CD14-positive monocyte (primary cell): ENCODE data around the gene ARHGEF9. TPM values are rescaled to one million over a fixed set of nuclear protein-coding genes. Genes with fewer than 3 reads are reported as not detected.

Experiments used
- DNase-seq, 3 donors: peaks; one replicate each; pipeline ENCODE4 v3.0.0-alpha.2; 2011 to 2022
- H2AFZ ChIP-seq: 2 replicates; pipeline ENCODE4 v1.6.0; 2012; ENCODE audit warnings: mild to moderate bottlenecking, low read depth, low read length, inconsistent platforms; ENCODE audit not compliant: insufficient read depth, poor library complexity, severe bottlenecking
- H3K27ac ChIP-seq, 2 donors: 1 replicate in 1 of 2; 2 replicates in 1 of 2; pipeline ENCODE4 v1.5.1; 2012 to 2013; ENCODE audit warnings: low read length in 2 of 2, control low read depth in 1 of 2, inconsistent platforms in 1 of 2, low read depth in 1 of 2, mild to moderate bottlenecking in 1 of 2
- H3K27me3 ChIP-seq, 2 donors: one replicate each; pipeline versions ENCODE4 v1.6.0 to v1.6.1; 2011 to 2013; ENCODE audit warnings: low read length in 2 of 2; ENCODE audit not compliant: control insufficient read depth in 2 of 2, insufficient read depth in 2 of 2
- H3K36me3 ChIP-seq, 2 donors: replicated peaks in 1 of 2; 1 replicate in 1 of 2; 2 replicates in 1 of 2; pipeline versions ENCODE4 v1.5.1 to v1.6.1; 2012 to 2013; ENCODE audit warnings: low read length in 2 of 2, control low read depth in 1 of 2, inconsistent platforms in 1 of 2, mild to moderate bottlenecking in 1 of 2; ENCODE audit not compliant: insufficient read depth in 2 of 2, control insufficient read depth in 1 of 2
- H3K4me1 ChIP-seq, 2 donors: 1 replicate in 1 of 2; 2 replicates in 1 of 2; pipeline versions ENCODE4 v1.5.1 to v1.6.1; 2012 to 2013; ENCODE audit warnings: low read length in 2 of 2, control low read depth in 1 of 2, inconsistent platforms in 1 of 2, mild to moderate bottlenecking in 1 of 2, moderate library complexity in 1 of 2; ENCODE audit not compliant: insufficient read depth in 2 of 2, control insufficient read depth in 1 of 2
- H3K4me2 ChIP-seq: replicated peaks from 2 replicates; pipeline ENCODE3; 2012; ENCODE audit warnings: low read length, moderate library complexity, mild to moderate bottlenecking; ENCODE audit not compliant: poor library complexity, severe bottlenecking; ENCODE audit errors: extremely low read depth
- H3K4me3 ChIP-seq, 3 experiments: fragments of 200-600 bp in 1 of 3; sonication (generic) in 1 of 3; replicated peaks in 1 of 3; 1 replicate in 2 of 3; 2 replicates in 1 of 3; pipeline ENCODE4 v1.5.1; 2011 to 2013; ENCODE audit warnings: low read length in 3 of 3, mild to moderate bottlenecking in 3 of 3, control low read depth in 2 of 3, low read depth in 2 of 3, inconsistent platforms in 1 of 3, moderate library complexity in 1 of 3
- H3K79me2 ChIP-seq: 2 replicates; pipeline ENCODE4 v1.6.0; 2012; ENCODE audit warnings: mild to moderate bottlenecking, control low read depth, inconsistent platforms, low read length, moderate library complexity; ENCODE audit not compliant: insufficient read depth
- H3K9ac ChIP-seq: 2 replicates; pipeline ENCODE4 v1.6.0; 2017; ENCODE audit warnings: low read length, mild to moderate bottlenecking; ENCODE audit not compliant: insufficient read depth, poor library complexity, severe bottlenecking
- H3K9me3 ChIP-seq, 2 donors: replicated peaks in 1 of 2; 1 replicate in 1 of 2; 2 replicates in 1 of 2; pipeline versions ENCODE4 v1.5.1 to v1.6.1; 2012 to 2013; ENCODE audit warnings: low read length in 2 of 2, control low read depth in 1 of 2; ENCODE audit not compliant: control insufficient read depth in 1 of 2, insufficient read depth in 1 of 2
- H4K20me1 ChIP-seq: 2 replicates; pipeline ENCODE4 v1.6.0; 2012; ENCODE audit warnings: mild to moderate bottlenecking, low read length, control low read depth, moderate library complexity; ENCODE audit not compliant: insufficient read depth
- H3K27ac Mint-ChIP-seq, 7 donors: one replicate each; pipeline ENCODE4 v1.8.0; 2020; ENCODE audit warnings: mild to moderate bottlenecking in 7 of 7, mixed read lengths in 7 of 7, moderate library complexity in 6 of 7, inconsistent platforms in 2 of 7
- H3K27me3 Mint-ChIP-seq, 3 donors: one replicate each; pipeline ENCODE4 v1.8.0; 2021 to 2022; ENCODE audit warnings: low read depth in 3 of 3, mild to moderate bottlenecking in 3 of 3, mixed read lengths in 3 of 3, moderate library complexity in 3 of 3, inconsistent platforms in 1 of 3
- H3K36me3 Mint-ChIP-seq, 2 donors: one replicate each; pipeline ENCODE4 v1.8.0; 2020; ENCODE audit warnings: mixed read lengths in 2 of 2, inconsistent platforms in 1 of 2, mild to moderate bottlenecking in 1 of 2
- H3K4me1 Mint-ChIP-seq: one replicate; pipeline ENCODE4 v1.8.0; 2020; ENCODE audit warnings: mild to moderate bottlenecking, mixed read lengths
- H3K4me3 Mint-ChIP-seq, 2 donors: one replicate each; pipeline ENCODE4 v1.8.0; 2020; ENCODE audit warnings: mild to moderate bottlenecking in 2 of 2, mixed read lengths in 2 of 2, moderate library complexity in 1 of 2
- H3K9me3 Mint-ChIP-seq, 7 donors: one replicate each; pipeline ENCODE4 v1.8.0; 2020 to 2022; ENCODE audit warnings: mixed read lengths in 7 of 7, mild to moderate bottlenecking in 6 of 7, moderate library complexity in 6 of 7, inconsistent platforms in 2 of 7
- CTCF ChIP-seq: fragments of 200-600 bp; IDR thresholded peaks from one replicate; pipeline ENCODE4 v1.8.0; 2022; ENCODE audit warnings: antibody characterized with exemption, mild to moderate bottlenecking
- WGBS: methylation state at CpG from one replicate; pipeline ENCODE4 v1.1.5; 2013; ENCODE audit warnings: missing lambda C conversion rate; ENCODE audit not compliant: insufficient coverage; 5-methylcytosine and 5-hydroxymethylcytosine counted together
- intact Hi-C, 2 donors: fragments of 100-400 bp; cut with micrococcal nuclease; formaldehyde crosslinking; loops; one replicate each; pipeline versions ENCODE4 v1.15.0 to v1.15.1; 2023
- polyA plus RNA-seq, 3 donors: library from polyadenylated mRNA; depleted of rRNA in 1 of 3; unstranded in 2 of 3; stranded (reverse) in 1 of 3; fragments of 300-500 nt in 2 of 3; fragments of >200 nt in 1 of 3; fragmentation: Illumina TruSeq in 2 of 3; gene quantifications; 1 replicate in 2 of 3; 2 replicates in 1 of 3; pipeline ENCODE4 v1.2.3, GENCODE V29; 2012 to 2021

ARHGEF9 gene
- polyA plus RNA-seq, 3 donors = 0.84 to 5.5 (median 2.6) TPM

- TF ChIP-seq CTCF = no peak
- Mint-ChIP-seq H3K4me3 (peak overlapping the region in 1 of 2 donors; percentile 64), H3K36me3 (no peaks in the 10 kb centered on the region), H3K9me3 (peaks cover 0 to 3% (median 0%) of the 10 kb centered on the region in 7 donors), H3K27ac (no peak overlapping the region), H3K4me1 (peaks cover 14% of the 10 kb centered on the region), H3K27me3 (peaks cover 0 to 5% (median 2%) of the 10 kb centered on the region in 3 donors)
- Histone ChIP-seq H3K9me3 (no peaks in the 10 kb centered on the region), H4K20me1 (no peaks in the 10 kb centered on the region), H3K9ac (peak overlapping the region; percentile 50), H3K4me1 (peaks cover 0 to 5% of the 10 kb centered on the region in 2 donors), H3K27me3 (no peaks in the 10 kb centered on the region), H3K79me2 (no peaks in the 10 kb centered on the region), H2AFZ (peak overlapping the region; percentile 69), H3K27ac (no peak overlapping the region), H3K4me2 (peak overlapping the region; percentile 67), H3K4me3 (peak overlapping the region in 2 of 3 experiments; percentile 28 to 57), H3K36me3 (no peaks in the 10 kb centered on the region)
- DNase-seq = no peak
- intact Hi-C loops = no loop called here
- WGBS = no CpG with 5 or more reads among the region's 4 CpGs
Observed at GRCh38 chrX:63785708-63786040, 660 bp upstream of the ARHGEF9 start.

- H4K20me1 ChIP-seq = no peaks in the 10 kb centered on the region
- H3K9ac ChIP-seq = peak overlapping the region; percentile 50
- no peaks in the 10 kb centered on the region for H3K27me3 ChIP-seq
- H3K4me2 ChIP-seq = peak overlapping the region; percentile 67
- Mint-ChIP-seq H3K4me3 (peak overlapping the region; percentile 64 to 72), H3K9me3 (peaks cover 0 to 4% (median under 1%) of the 10 kb centered on the region in 7 donors), H3K27ac (peak overlapping the region in 1 of 7 donors; percentile 1), H3K4me1 (peaks cover 14% of the 10 kb centered on the region), H3K36me3 (no peaks in the 10 kb centered on the region), H3K27me3 (peaks cover 0 to 5% (median 2%) of the 10 kb centered on the region in 3 donors)
- intact Hi-C loops = no loop called here
- peak overlapping the region; percentile 69 for H2AFZ ChIP-seq
- H3K36me3 ChIP-seq = no peaks in the 10 kb centered on the region
- TF ChIP-seq CTCF = no peak
- WGBS = no CpG with 5 or more reads among the region's 4 CpGs
- DNase-seq = no peak
- peak overlapping the region in 2 of 3 experiments; percentile 0 to 57 for H3K4me3 ChIP-seq
- H3K79me2 ChIP-seq = no peaks in the 10 kb centered on the region
- H3K4me1 ChIP-seq = peaks cover 0 to 5% of the 10 kb centered on the region in 2 donors
- no peak overlapping the region for H3K27ac ChIP-seq
- no peaks in the 10 kb centered on the region for H3K9me3 ChIP-seq
Observed at GRCh38 chrX:63784346-63784901, 590 bp downstream of the ARHGEF9 start.
